CD4-positive, alpha-beta T cell treated with Interleukin-15 for 4 hours (primary cell): ENCODE data around the gene HTT.

Experiments
- DNase-seq: peaks from one replicate; pipeline ENCODE4 v3.0.0-alpha.2; 2020; ENCODE audit warnings: low spot score

HTT gene

DNA sequence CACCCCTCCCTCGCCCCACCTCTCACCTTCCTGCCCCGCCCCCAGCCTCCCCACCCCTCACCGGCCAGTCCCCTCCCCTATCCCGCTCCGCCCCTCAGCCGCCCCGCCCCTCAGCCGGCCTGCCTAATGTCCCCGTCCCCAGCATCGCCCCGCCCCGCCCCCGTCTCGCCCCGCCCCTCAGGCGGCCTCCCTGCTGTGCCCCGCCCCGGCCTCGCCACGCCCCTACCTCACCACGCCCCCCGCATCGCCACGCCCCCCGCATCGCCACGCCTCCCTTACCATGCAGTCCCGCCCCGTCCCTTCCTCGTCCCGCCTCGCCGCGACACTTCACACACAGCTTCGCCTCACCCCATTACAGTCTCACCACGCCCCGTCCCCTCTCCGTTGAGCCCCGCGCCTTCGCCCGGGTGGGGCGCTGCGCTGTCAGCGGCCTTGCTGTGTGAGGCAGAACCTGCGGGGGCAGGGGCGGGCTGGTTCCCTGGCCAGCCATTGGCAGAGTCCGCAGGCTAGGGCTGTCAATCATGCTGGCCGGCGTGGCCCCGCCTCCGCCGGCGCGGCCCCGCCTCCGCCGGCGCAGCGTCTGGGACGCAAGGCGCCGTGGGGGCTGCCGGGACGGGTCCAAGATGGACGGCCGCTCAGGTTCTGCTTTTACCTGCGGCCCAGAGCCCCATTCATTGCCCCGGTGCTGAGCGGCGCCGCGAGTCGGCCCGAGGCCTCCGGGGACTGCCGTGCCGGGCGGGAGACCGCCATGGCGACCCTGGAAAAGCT, at the start of gene HTT, which contains the start of gene HTT-AS:
Gene HTT, plus strand, starts transcription at position 604 of the 768 bp plus-strand sequence. Its CDS starts 145 bp downstream, at position 749.
Gene HTT-AS, minus strand, starts transcription at position 461 of the 768 bp plus-strand sequence.
- peak; percentile 97 for DNase-seq

DNA sequence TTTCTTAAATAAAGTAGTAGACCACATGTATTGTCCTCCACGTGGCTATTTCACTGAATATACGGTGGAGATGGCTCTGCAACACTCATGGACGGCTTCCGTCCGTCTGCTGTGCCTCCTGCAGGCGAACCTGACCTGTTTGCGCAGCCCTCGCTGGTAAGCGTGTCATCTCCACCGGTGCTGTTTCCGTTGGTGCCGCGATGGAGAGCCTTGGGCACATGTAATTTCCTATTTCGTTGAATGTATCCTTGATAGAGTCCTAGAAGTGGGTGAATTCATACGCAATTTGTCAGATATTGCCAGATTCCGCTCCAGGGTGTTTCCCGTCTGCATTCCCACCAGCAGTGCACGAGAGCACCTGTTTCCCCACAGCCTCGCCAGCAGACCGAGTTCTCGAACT, 48.6 kb upstream of the HTT start:
- no peak for DNase-seq

- no peak for DNase-seq
These were observed 47.9 kb upstream of the HTT start for GRCh38 chr4:3026540-3026939.

- no peak for DNase-seq
These were observed 45.0 kb upstream of the HTT start for GRCh38 chr4:3029464-3029863.

GRCh38 chr4:3030566-3031356, 43.7 kb upstream of the HTT start:
- DNase-seq: no peak

- DNase-seq: no peak
These were observed 43.0 kb upstream of the HTT start for GRCh38 chr4:3031357-3032082.

- DNase-seq: no peak
These were observed 40.2 kb upstream of the HTT start for GRCh38 chr4:3034231-3034630.

DNA sequence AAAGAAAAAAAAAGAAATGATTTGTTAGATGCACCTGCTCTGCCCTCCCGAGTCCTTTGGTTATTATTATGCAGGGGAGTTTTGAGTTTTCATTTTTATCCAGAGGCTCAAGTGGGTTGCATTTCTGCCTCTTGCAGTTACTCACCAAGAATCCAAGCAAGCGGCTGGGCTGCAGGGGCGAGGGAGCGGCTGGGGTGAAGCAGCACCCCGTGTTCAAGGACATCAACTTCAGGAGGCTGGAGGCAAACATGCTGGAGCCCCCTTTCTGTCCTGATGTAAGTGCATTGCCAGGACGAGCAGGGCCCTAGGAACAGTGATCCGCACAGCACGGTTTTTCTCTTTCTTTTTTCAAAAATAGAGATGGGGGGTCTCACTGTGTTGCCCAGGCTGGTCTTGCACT, 39.2 kb upstream of the HTT start:
- no peak for DNase-seq

GRCh38 chr4:3035674-3036073, 38.8 kb upstream of the HTT start:
- no peak for DNase-seq

GRCh38 chr4:3036131-3036952, 38.1 kb upstream of the HTT start:
- DNase-seq: no peak

- DNase-seq: no peak
These were observed 36.5 kb upstream of the HTT start for GRCh38 chr4:3037957-3038461.

GRCh38 chr4:3039706-3040366, 34.6 kb upstream of the HTT start:
- DNase-seq: no peak

GRCh38 chr4:3040452-3041191, 33.9 kb upstream of the HTT start:
- DNase-seq: no peak

DNA sequence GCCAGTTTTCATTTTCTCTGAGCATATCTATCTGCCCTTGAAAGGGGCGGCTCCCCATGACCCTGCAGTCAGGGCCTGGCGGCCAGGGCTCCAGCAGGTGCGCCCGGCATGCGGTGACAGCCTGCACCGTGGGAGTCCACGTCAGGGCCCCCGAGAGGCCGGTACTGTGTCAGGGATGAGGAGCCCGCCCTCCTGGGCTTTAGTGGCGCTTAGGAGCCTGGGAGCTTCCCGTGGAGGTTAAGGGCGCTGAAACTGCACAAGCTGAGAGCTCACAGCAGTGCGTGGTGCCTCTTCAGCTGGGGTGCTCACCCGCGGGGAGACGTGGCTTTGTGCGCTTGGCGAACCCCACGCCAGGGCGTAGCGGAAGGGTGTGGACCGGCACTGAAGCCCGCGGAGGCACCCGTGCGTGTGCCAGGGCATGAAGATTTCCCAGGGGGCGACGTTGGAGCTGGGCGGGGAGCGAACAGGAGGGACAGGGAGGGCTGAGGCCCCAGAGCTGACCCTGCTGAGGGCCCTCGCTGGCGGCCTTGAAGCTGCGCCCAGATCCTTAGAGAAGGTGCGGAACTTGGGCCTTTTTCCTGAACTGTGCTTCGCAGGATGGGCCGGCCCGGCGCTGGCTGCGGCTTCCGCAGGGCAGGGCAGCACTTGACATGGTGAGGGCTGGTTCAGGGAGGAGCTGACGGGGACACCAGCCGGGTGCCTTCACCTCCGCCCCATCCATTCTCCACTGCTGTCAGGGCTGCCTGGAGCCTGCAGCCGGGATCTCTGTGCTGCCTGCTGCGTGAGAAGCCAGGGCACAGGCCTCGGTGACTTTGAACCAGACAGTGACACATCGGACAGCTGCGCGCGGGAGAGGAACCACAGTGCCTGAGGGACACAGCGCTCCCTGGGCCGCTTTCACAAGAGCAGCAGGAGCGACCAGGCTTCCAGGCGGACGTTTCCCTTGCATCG, 33.0 kb upstream of the HTT start:
- peak; percentile 34 for DNase-seq

GRCh38 chr4:3042226-3042625, 32.3 kb upstream of the HTT start:
- DNase-seq: no peak

GRCh38 chr4:3043282-3044020, 31.0 kb upstream of the HTT start:
- no peak for DNase-seq

- peak; percentile 53 for DNase-seq
These were observed 29.3 kb upstream of the HTT start for GRCh38 chr4:3044870-3045819.
